Measurements from ENCODE around the gene ANKRD29.

- TF ChIP-seq POLR2A (IDR thresholded peaks at IDR 0.05): no peak
- no peak for TF ChIP-seq CTCF (IDR thresholded peaks at IDR 0.05)
- no peak for TF ChIP-seq POLR2AphosphoS5 (IDR thresholded peaks at IDR 0.05)
Measured at GRCh38 chr18:23682472-23682871, 19.8 kb upstream of the ANKRD29 start.

All from prostate gland (tissue), 2 donors.